T-helper 2 cell treated with Interferon-gamma antibody and Interleukin-4, amounts not matched to agents 5 μg/mL and 100 μg/mL, for 36 hours (primary cell): ENCODE measurements around the gene LST1.

ENCODE experiments used
- DNase-seq: peaks from one replicate; pipeline ENCODE4 v3.0.0; 2021; ENCODE audit warnings: low spot score
- H3K27ac Mint-ChIP-seq: one replicate; pipeline ENCODE4 v1.8.0; 2021; ENCODE audit warnings: mild to moderate bottlenecking, mixed read lengths
- H3K27me3 Mint-ChIP-seq: one replicate; pipeline ENCODE4 v1.8.0; 2021; ENCODE audit warnings: low read depth, mixed read lengths
- H3K36me3 Mint-ChIP-seq: one replicate; pipeline ENCODE4 v1.8.0; 2021; ENCODE audit warnings: low read depth, mixed read lengths
- H3K4me1 Mint-ChIP-seq: one replicate; pipeline ENCODE4 v1.8.0; 2021; ENCODE audit warnings: low read depth, mixed read lengths
- H3K4me3 Mint-ChIP-seq: one replicate; pipeline ENCODE4 v1.8.0; 2022; ENCODE audit warnings: mild to moderate bottlenecking, moderate library complexity, mixed read lengths
- H3K9me3 Mint-ChIP-seq: one replicate; pipeline ENCODE4 v1.8.0; 2021; ENCODE audit warnings: mixed read lengths

Gene LST1

DNA sequence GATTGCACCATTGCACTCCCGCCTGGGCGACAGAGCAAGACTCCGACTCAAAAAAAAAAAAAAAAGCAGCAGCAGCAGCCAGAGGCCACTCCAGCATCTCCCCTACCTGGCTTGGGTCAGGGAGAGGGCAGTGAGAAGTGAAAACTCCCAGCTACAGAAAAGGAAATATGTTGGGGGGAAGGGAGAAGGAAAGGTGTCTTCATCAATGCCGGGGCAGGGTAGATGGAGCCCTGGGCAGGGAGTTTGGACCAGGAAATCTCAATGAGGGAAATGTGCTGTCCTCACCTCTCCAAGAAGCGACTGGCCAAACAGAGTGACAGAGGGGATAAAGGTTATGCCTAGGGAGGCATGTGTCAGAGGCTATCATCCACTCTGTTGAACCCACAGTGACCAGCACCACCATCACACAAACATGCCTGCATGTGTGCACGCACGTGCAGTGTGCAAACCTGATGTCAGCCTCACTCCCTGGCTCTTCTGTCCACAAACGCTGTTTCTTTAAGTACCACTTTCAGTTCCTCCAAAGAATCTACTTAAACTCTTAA lies 28.1 kb downstream of the LST1 start:
- no peak for DNase-seq
- Mint-ChIP-seq H3K4me1 (peaks cover 31% of the 10 kb centered on the region), H3K27ac (no peak overlapping the region), H3K9me3 (no peaks in the 10 kb centered on the region), H3K27me3 (no peaks in the 10 kb centered on the region), H3K36me3 (peaks cover 7% of the 10 kb centered on the region), H3K4me3 (no peak overlapping the region)

DNA sequence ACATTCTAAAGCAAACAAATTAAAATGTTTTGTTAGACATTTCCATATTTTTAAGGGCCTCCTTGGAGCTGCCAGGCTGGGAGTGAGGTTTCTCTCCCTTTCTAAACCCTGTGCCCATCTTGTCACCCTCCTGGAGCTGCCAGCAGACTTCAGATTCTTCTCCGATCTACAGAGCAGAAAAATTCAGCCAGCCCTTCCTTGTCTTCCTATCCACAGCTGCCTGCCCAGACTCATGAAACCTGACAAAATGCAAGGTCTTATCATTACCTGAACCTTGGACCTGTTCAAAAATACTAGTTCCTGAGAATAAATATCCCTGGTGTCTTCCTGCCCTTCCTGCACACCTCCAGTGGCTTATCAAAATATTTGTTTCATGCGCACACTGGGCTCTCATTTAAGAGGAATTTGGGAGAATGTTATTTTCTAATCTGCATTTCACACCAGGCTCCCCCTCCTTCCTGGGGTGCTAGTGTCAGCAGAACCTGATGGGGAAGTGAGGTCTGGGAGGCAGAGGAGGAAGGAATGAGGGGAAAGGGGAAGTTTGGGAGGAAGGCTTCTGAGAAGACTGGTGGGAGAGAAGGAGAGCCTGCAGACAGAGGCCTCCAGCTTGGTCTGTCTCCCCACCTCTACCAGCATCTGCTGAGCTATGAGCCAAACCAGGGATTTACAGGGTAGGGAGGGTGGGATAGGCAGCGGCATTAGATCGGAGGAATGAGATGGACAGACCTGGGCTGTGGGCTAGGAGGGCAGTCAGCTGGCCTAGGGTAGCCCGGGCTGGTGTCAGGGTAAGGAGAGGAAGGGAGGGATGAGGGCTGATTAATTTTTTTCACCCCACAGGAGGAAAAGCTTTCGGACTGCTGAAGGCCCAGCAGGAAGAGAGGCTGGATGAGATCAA lies 28.9 kb downstream of the LST1 start, which contains the start of gene AIF1:
AIF1 (plus strand) TSS at position 551 of the 895 bp plus-strand sequence; CDS start at position 647, 96 bp downstream.
- Mint-ChIP-seq H3K27me3 (no peaks in the 10 kb centered on the region), H3K27ac (peak within 1 kb of the TSS; percentile 90), H3K4me3 (peak within 1 kb of the TSS; percentile 81), H3K36me3 (peaks cover 9% of the 10 kb centered on the region), H3K4me1 (peaks cover 33% of the 10 kb centered on the region), H3K9me3 (no peaks in the 10 kb centered on the region)
- no peak for DNase-seq

DNA sequence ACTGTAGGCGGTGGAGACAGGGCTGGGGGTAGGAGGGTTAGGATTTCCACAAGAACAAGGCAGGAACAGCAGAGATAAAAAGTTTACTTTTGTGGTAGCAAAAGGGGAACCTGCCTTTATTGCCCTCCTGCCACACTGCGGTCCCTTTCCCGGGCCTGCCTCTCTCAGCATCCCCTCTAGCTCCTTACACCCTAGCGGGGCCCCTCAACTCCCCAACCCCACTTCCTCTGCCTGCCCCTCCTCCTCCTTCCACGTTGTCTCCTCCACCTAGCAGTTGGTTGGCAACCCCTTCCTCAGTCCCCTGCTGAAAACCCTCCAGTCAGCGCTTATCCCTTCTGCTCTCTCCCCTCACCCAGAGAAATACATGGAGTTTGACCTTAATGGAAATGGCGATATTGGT lies 29.7 kb downstream of the LST1 start:
- Mint-ChIP-seq H3K4me1 (peaks cover 33% of the 10 kb centered on the region), H3K27ac (peak overlapping the region; percentile 90), H3K9me3 (no peaks in the 10 kb centered on the region), H3K36me3 (peaks cover 9% of the 10 kb centered on the region), H3K27me3 (no peaks in the 10 kb centered on the region), H3K4me3 (peak overlapping the region; percentile 81)
- peak; percentile 18 for DNase-seq

DNA sequence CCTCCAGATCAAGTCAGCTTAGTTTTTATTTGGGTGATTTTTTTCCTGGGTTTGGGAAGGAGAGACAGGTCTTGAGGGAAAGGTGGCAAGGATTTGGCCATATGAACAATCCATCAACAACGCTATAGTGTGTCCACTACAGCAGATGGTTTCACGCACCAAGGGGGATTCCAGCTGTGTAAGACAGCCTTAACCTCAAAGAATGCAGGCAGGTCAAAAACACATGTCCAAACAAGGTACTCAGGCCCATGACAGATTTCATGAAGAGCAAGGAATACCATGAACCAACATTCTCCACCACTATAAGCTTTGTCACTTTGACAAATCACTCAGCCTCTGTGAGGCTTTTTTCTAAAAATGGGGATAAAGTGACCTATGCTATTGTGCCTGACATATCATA lies 30.9 kb downstream of the LST1 start:
- H3K27me3 Mint-ChIP-seq, result no peaks in the 10 kb centered on the region
- H3K27ac Mint-ChIP-seq, result peak overlapping the region; percentile 90
- H3K4me1 Mint-ChIP-seq, result peaks cover 41% of the 10 kb centered on the region
- no peak for DNase-seq
- peak overlapping the region; percentile 81 for H3K4me3 Mint-ChIP-seq
- no peaks in the 10 kb centered on the region for H3K9me3 Mint-ChIP-seq
- peaks cover 19% of the 10 kb centered on the region for H3K36me3 Mint-ChIP-seq

DNA sequence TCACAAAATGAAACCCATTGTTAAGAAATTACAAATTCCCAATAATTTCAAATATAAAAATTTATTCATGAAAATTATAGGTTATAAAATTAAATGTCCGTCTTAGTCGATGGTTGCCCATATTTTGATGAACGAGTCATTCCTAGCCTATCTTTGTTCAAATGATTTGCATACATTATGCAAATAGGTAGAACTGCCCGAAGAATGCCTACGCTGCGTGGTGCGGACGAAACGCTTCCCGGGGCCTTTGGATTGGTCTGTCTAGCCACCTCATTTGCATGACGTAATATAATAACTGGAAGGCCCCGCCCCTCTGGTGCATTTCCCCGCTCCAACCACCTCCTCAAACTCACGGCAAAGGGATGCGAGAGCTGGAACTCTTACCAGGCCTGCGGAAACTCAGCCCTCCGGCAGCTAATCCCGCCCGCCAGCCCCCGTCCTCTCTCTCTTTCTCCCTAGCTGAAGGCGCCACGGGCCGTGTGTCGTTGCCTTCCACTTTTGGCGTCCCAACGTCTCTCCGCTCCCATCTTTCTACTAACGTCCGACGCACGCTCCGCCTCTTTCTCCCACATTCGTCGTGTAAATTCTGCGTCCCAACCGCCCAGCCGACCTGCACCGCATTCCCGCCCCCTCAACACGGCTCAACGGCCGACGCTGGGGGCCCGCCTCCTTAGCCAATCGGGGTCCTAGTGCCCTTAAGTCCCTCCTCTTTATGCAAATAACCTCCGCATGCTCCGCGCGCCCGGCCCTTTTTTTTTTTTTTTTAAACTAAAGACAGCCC lies 33.9 kb downstream of the LST1 start:
- H3K36me3 Mint-ChIP-seq, result peaks cover 41% of the 10 kb centered on the region
- no peaks in the 10 kb centered on the region for H3K27me3 Mint-ChIP-seq
- H3K27ac Mint-ChIP-seq, result peak overlapping the region; percentile 99
- no peaks in the 10 kb centered on the region for H3K9me3 Mint-ChIP-seq
- H3K4me1 Mint-ChIP-seq, result peaks cover 44% of the 10 kb centered on the region
- peak overlapping the region; percentile 86 for H3K4me3 Mint-ChIP-seq
- DNase-seq, result peak; percentile 98

DNA sequence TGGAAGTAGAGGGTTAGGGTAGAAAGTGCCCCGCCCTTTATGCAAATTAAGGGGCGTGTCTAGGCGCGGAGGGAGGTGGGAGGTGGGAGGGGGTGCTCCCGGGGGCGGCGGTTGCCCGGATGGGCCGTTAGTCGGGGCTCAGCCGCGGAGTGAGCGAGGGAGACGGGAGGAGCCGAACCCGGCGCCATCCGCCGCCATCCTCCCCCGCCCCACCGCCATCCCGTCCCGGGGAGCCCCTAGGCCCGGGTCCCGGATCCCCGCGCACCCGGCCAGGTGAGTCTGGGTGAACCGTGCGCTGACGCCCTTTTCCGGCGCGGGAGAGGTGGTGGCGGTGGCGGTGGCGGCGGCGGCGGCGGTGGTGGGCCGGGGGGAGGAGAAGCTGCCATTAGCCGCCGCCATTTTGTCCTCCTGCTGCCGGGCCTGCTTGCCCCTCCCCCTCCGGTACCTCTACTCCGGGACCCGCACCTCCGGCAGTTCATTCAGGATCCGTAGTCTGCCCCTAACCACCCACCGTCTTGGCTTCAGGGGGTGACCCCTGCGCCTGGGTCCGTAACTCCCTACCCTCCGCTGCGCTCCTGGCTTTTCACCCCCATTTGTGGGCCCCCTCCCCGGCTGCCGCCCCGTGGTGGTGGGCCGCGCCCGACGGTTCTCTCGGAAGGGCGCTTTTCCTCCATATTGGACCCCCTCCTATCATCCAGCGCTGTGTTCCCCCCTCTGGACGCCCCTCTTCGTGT lies 34.7 kb downstream of the LST1 start, which contains the start of gene PRRC2A:
PRRC2A (plus strand) TSS at position 130 of the 734 bp plus-strand sequence. CDS start 2,075 bp downstream, outside the sequence.
- no peak for DNase-seq
- peak within 1 kb of the TSS; percentile 99 for H3K27ac Mint-ChIP-seq
- H3K4me3 Mint-ChIP-seq, result peak within 1 kb of the TSS; percentile 90
- H3K36me3 Mint-ChIP-seq, result peaks cover 47% of the 10 kb centered on the region
- no peaks in the 10 kb centered on the region for H3K27me3 Mint-ChIP-seq
- peaks cover 38% of the 10 kb centered on the region for H3K4me1 Mint-ChIP-seq
- H3K9me3 Mint-ChIP-seq, result no peaks in the 10 kb centered on the region

DNA sequence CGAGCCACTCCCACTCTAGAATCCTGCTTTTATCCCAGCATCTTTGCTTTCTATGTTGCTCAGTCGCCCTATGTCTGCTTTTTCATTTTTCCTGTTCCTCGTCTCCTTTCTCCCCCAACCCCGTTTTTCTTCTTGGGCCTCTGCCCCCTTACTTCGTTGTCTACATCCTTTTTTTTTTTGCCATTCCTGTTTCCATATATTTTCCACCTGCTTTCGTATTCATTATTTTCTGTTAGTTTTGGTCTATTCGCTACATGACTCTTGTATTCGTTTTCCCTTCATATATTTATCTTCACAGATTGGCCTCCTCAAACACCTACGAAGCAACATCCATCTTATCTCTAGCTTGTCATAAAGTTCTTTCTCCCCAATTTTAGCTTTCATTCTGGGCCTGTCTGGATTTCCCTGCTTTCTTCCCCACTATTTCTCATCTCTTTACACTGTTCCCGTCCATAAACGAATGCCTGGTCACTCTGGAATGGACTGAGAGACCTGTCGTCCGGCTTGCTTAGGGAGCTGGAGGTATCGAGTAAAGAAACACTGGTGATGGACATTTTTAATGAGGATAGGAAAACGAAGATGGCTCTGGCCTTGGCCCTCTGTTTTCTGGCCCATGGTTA lies 35.4 kb downstream of the LST1 start:
- Mint-ChIP-seq H3K9me3 (no peaks in the 10 kb centered on the region), H3K4me1 (peaks cover 33% of the 10 kb centered on the region), H3K36me3 (peaks cover 53% of the 10 kb centered on the region), H3K27me3 (no peaks in the 10 kb centered on the region), H3K27ac (peak overlapping the region; percentile 93), H3K4me3 (peak overlapping the region; percentile 90)
- DNase-seq, result no peak

DNA sequence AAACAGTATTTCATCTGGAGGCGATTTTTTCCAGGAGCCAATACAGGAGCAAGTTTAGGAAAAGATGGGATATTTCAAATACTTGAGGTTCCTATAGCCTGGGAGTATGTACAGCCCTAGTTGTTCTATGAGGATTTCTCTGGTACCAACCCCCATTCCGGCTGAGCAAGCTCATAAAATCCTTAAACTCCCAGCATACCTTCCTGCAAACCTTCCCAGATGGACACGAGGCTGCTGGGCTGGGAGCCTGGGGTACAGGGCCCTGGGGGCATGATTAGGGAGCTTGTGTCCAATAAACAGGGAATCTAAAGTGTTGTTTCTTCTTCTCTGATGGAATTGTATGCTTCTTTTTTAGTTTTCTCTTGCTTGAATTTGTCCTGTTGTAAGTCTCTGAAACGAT lies 35.9 kb downstream of the LST1 start:
- H3K9me3 Mint-ChIP-seq, result no peaks in the 10 kb centered on the region
- peaks cover 53% of the 10 kb centered on the region for H3K36me3 Mint-ChIP-seq
- H3K4me3 Mint-ChIP-seq, result peak overlapping the region; percentile 90
- peak overlapping the region; percentile 93 for H3K27ac Mint-ChIP-seq
- DNase-seq, result no peak
- H3K4me1 Mint-ChIP-seq, result peaks cover 28% of the 10 kb centered on the region
- no peaks in the 10 kb centered on the region for H3K27me3 Mint-ChIP-seq

DNA sequence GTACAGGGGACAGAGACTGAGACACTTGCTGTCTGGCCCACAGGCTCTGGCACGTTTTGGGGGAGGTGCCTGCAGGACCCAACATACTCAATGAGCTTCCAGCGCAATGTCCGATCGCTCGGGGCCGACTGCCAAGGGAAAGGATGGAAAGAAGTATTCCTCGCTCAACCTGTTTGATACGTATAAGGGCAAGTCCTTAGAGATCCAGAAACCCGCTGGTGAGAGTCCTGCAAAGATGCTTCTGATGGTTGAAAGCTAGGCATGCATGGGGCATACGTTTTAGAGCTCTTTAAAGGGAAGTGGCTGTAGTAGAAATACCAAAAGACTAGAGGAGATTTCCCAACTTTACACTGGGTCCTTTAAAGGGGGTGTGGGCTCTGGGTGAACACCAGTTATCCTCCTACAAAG lies 36.6 kb downstream of the LST1 start:
- DNase-seq, result no peak
- Mint-ChIP-seq H3K9me3 (no peaks in the 10 kb centered on the region), H3K27ac (peak overlapping the region; percentile 24), H3K4me3 (peak overlapping the region; percentile 90), H3K36me3 (peaks cover 58% of the 10 kb centered on the region), H3K27me3 (no peaks in the 10 kb centered on the region), H3K4me1 (peaks cover 29% of the 10 kb centered on the region)

DNA sequence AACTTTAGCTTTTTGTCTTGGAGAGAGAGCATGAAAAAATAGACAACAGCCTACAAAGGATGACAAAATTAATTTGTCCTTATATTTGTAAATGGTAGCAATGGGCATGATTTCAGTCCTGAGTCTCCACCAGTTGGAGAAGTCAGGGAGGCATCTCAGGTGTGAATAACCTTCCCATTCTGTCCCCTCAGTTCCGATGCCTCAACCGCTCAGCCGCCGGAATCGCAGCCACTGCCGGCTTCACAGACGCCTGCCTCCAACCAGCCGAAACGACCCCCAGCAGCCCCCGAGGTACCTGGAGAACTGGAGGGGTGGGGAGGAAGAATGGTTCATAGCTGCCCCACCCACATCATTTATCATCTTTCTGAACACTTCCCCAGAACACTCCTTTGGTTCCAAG lies 38.0 kb downstream of the LST1 start:
- DNase-seq, result no peak
- Mint-ChIP-seq H3K9me3 (no peaks in the 10 kb centered on the region), H3K27ac (no peak overlapping the region), H3K27me3 (no peaks in the 10 kb centered on the region), H3K4me3 (no peak overlapping the region), H3K4me1 (peaks cover 26% of the 10 kb centered on the region), H3K36me3 (peaks cover 68% of the 10 kb centered on the region)

DNA sequence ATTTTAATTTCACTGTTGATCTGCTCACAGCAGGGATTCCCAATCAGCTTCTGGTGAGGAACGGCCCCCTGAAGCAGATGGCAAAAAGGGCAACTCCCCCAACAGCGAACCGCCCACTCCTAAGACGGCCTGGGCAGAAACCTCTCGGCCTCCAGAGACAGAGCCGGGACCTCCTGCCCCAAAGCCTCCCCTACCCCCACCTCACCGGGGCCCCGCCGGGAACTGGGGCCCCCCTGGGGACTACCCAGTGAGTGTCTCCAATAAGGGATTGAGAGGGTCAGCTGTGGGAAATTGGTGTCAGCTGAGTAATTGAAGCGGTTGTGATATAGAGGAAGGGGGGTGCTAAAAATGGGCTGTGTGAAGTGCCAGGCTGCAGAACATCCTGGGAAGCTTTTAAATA lies 40.9 kb downstream of the LST1 start:
- no peak overlapping the region for H3K4me3 Mint-ChIP-seq
- no peaks in the 10 kb centered on the region for H3K27me3 Mint-ChIP-seq
- DNase-seq, result no peak
- peak overlapping the region; percentile 22 for H3K27ac Mint-ChIP-seq
- peaks cover 84% of the 10 kb centered on the region for H3K36me3 Mint-ChIP-seq
- no peaks in the 10 kb centered on the region for H3K9me3 Mint-ChIP-seq
- peaks cover 18% of the 10 kb centered on the region for H3K4me1 Mint-ChIP-seq

DNA sequence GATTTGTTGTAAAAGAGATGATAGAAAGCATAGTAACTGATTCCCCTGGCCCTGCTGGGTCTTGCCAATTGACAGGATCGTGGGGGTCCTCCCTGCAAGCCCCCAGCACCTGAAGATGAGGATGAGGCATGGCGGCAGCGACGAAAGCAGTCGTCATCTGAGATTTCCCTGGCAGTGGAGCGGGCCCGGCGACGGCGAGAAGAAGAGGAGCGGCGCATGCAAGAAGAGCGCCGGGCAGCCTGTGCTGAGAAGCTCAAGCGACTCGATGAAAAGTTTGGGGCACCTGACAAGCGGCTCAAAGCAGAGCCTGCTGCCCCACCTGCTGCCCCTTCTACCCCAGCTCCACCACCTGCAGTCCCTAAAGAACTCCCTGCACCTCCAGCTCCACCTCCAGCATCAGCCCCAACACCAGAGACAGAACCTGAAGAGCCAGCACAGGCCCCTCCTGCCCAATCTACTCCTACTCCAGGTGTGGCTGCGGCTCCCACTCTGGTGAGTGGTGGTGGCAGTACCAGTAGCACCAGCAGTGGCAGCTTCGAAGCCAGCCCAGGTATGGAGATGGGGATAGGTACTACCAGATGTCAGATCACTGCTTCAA lies 41.7 kb downstream of the LST1 start:
- no peaks in the 10 kb centered on the region for H3K27me3 Mint-ChIP-seq
- no peak overlapping the region for H3K27ac Mint-ChIP-seq
- peaks cover 79% of the 10 kb centered on the region for H3K36me3 Mint-ChIP-seq

DNA sequence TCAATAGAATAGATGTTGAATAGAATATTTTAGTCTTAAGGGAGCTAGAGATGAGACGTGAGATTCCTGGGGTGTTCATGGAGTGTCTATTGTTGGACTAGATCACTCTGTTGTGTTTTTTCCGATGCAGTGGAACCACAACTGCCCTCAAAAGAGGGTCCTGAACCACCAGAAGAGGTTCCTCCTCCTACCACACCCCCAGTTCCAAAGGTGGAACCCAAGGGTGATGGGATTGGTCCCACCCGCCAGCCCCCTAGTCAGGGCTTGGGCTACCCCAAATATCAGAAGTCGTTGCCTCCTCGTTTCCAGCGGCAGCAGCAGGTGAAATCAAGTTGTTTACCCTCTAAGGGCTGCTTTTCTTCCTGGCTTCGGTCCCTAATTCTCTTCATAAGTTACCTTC lies 42.9 kb downstream of the LST1 start:
- no peak overlapping the region for H3K4me3 Mint-ChIP-seq
- H3K4me1 Mint-ChIP-seq, result peaks cover 5% of the 10 kb centered on the region
- peaks cover 76% of the 10 kb centered on the region for H3K36me3 Mint-ChIP-seq
- H3K27me3 Mint-ChIP-seq, result no peaks in the 10 kb centered on the region
- DNase-seq, result no peak
- H3K9me3 Mint-ChIP-seq, result no peaks in the 10 kb centered on the region
- H3K27ac Mint-ChIP-seq, result no peak overlapping the region

More for the DNA sequence above, 41.7 kb downstream of the LST1 start:
- Mint-ChIP-seq H3K4me1 (peaks cover 10% of the 10 kb centered on the region), H3K9me3 (no peaks in the 10 kb centered on the region), H3K4me3 (no peak overlapping the region)
- no peak for DNase-seq
